Measurements from ENCODE around the gene CCDC194. TPM values are rescaled to one million over a fixed set of nuclear protein-coding genes. Genes with fewer than 3 reads are reported as not detected.

The CCDC194 gene
- total RNA-seq, 1 experiment from 2014 or later: 0.37 TPM

DNA sequence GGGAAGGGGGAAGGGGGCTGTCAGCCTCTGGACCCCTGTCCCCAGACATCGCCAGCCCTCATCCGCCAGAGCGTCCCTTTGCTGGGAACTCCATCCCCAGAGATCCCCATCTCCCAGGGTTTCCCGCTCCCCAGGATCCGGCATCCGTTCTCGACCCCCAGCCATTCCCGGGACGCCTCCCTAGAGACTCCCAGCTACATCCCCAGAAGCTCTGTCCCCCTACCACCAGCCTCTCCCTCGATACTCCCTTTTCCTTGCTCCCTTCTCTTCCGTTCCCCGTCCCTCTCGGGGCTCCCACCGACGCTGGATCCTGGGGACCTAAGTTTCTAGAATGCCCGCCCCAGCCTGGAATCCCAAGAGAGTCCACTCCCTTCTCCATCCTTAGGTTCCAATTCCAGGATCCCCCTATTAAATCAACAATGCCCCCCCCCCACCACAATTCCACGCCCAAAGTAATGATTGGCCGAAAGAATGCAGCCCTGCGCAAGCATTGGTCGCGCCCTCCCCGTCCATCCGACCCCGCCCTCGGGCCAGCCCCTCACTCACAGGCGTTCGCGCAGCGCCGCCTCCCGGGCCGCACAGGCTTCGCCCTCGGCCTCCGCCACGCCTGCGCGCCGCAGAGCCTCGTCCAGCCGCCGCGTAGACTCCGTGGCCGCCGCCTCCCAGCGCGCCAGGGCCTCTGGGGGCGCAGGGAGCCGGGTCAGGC is 3.2 kb downstream of the CCDC194 start:
- peak overlapping the region; percentile 77 for H3K4me3 Mint-ChIP-seq (ENCODE audit: unreplicated experiment)
- CTCF ChIA-PET: interaction anchor here (0.6 to 6.6 kb wide), 17 partner anchors 9 to 458 kb away, joined by 3 to 84 read pairs (median 3); partner anchors contain the start of genes MVB12A, PGLS and PLVAP
- intact Hi-C loops (cut with micrococcal nuclease): loop anchor here (2.0 to 10.0 kb wide), 2 partner anchors 98 to 464 kb away; partner anchors contain the start of gene RPL18A
- H3K36me3 Mint-ChIP-seq (ENCODE audit: insufficient read depth, unreplicated experiment): no peaks in the 10 kb centered on the region
- peak; percentile 94 for DNase-seq (ENCODE audit: unreplicated experiment)
- H3K4me1 Mint-ChIP-seq (ENCODE audit: insufficient read depth, unreplicated experiment): peaks cover 10% of the 10 kb centered on the region
- H3K27me3 Mint-ChIP-seq (ENCODE audit: insufficient read depth, unreplicated experiment): no peaks in the 10 kb centered on the region
- peak; percentile 67 for TF ChIP-seq CTCF (IDR thresholded peaks at IDR 0.05; ENCODE audit: unreplicated experiment)
- H3K27ac Mint-ChIP-seq (ENCODE audit: low read depth, unreplicated experiment): no peak overlapping the region
- BruUV-seq (replicated peaks): no TSS peak
- no peaks in the 10 kb centered on the region for H3K9me3 Mint-ChIP-seq (ENCODE audit: unreplicated experiment)
- POLR2A ChIA-PET: interaction anchor here (1.4 kb wide), 2 partner anchors 57 to 131 kb away, joined by 3 read pairs; no protein-coding TSS in a partner anchor

DNA sequence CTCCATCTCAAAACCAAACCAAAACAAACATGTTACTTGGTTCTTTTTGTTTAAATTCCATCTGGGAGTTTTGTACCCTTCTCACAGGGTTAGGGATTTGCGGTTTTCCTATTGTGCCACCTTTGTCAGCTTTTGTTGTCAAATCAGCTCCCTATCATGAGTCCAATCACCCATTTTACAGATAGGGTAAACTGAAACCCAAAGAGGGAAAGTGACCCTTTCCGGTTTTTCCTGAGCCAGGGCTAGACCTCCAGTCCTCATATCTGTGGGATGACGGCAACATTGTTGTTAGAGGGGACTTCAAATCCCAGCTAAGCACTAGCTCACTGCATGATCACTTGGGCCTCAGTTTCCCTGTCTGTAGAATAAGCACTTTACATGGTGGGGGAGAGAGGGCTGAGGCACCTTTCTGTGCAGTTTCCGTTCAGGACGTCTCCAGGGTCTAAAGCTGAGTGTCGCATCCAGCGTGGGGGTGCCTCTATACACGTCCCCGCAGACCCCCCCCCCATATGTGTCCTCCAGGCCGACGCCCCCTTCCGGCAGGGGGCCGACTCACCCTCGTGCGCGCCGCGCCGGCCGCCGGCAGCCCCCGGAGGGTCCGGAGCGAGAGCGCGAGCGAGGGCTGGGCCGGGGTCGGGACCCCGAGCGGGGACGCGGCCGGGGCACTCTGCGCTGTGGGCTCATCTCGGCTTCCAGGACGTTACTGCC is 3.9 kb downstream of the CCDC194 start:
- H3K27ac Mint-ChIP-seq (ENCODE audit: low read depth, unreplicated experiment): no peak overlapping the region
- no peaks in the 10 kb centered on the region for H3K36me3 Mint-ChIP-seq (ENCODE audit: insufficient read depth, unreplicated experiment)
- no TSS peak for BruUV-seq (replicated peaks)
- no peak for DNase-seq (ENCODE audit: unreplicated experiment)
- H3K4me1 Mint-ChIP-seq (ENCODE audit: insufficient read depth, unreplicated experiment): peaks cover 6% of the 10 kb centered on the region
- POLR2A ChIA-PET: interaction anchor here (1.4 kb wide), 2 partner anchors 57 to 131 kb away, joined by 3 read pairs; no protein-coding TSS in a partner anchor
- CTCF ChIA-PET: interaction anchor here (0.5 to 6.6 kb wide), 20 partner anchors 10 to 544 kb away, joined by 3 to 84 read pairs (median 3); partner anchors contain the start of genes PGLS and PLVAP
- H3K27me3 Mint-ChIP-seq (ENCODE audit: insufficient read depth, unreplicated experiment): no peaks in the 10 kb centered on the region
- no peaks in the 10 kb centered on the region for H3K9me3 Mint-ChIP-seq (ENCODE audit: unreplicated experiment)
- intact Hi-C loops (cut with micrococcal nuclease): loop anchor here (2.0 to 10.0 kb wide), 2 partner anchors 97 to 465 kb away; partner anchors contain the start of gene RPL18A
- no peak for TF ChIP-seq CTCF (IDR thresholded peaks at IDR 0.05; ENCODE audit: unreplicated experiment)
- H3K4me3 Mint-ChIP-seq (ENCODE audit: unreplicated experiment): peak overlapping the region; percentile 77

DNA sequence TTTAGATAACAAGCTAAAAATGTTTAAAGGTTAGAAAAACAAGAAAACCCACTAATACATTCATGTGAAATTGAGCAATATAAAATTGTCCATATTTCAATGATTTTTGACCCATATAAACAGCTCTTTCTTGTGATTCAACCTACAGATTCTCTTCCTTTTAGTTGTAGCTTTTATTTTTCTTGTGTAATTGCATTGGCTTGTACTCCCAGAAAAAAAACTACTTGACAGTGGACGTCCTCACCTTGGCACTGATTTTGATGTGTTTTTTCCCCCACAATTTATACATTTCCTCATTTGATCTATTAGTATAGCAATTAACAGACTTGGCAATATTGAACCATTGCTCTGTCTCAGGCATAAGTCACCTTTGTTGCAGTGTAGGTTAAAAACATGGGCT is 4.7 kb downstream of the CCDC194 start:
- POLR2A ChIA-PET: interaction anchor here (0.7 to 1.4 kb wide), 4 partner anchors 56 to 130 kb away, joined by 3 read pairs; partner anchors contain the start of gene DDA1
- no peaks in the 10 kb centered on the region for H3K9me3 Mint-ChIP-seq (ENCODE audit: unreplicated experiment)
- TF ChIP-seq CTCF (IDR thresholded peaks at IDR 0.05; ENCODE audit: unreplicated experiment): no peak
- no peaks in the 10 kb centered on the region for H3K36me3 Mint-ChIP-seq (ENCODE audit: insufficient read depth, unreplicated experiment)
- CTCF ChIA-PET: interaction anchor here (0.6 to 6.6 kb wide), 9 partner anchors 18 to 355 kb away, joined by 3 to 84 read pairs (median 5); no protein-coding TSS in a partner anchor
- H3K4me1 Mint-ChIP-seq (ENCODE audit: insufficient read depth, unreplicated experiment): peaks cover 4% of the 10 kb centered on the region
- no TSS peak for BruUV-seq (replicated peaks)
- intact Hi-C loops (cut with micrococcal nuclease): no loop called here
- H3K4me3 Mint-ChIP-seq (ENCODE audit: unreplicated experiment): no peak overlapping the region
- no peak for DNase-seq (ENCODE audit: unreplicated experiment)
- H3K27ac Mint-ChIP-seq (ENCODE audit: low read depth, unreplicated experiment): no peak overlapping the region
- H3K27me3 Mint-ChIP-seq (ENCODE audit: insufficient read depth, unreplicated experiment): no peaks in the 10 kb centered on the region
